AG10803 (cell line): Measurements from ENCODE around the gene SLC7A1.

Experiments used
- DNase-seq: peaks from one replicate; pipeline ENCODE4 v3.0.0; 2010; ENCODE audit warnings: low read depth
- H3K4me3 ChIP-seq: 2 replicates; pipeline ENCODE4 v1.5.1; 2011; ENCODE audit warnings: mild to moderate bottlenecking, low read length, control low read depth
- CTCF ChIP-seq: conservative IDR thresholded peaks from 2 replicates; pipeline ENCODE4 v1.5.1; 2011; ENCODE audit warnings: mild to moderate bottlenecking, low read length, control low read depth, inconsistent platforms

SLC7A1 gene

DNA sequence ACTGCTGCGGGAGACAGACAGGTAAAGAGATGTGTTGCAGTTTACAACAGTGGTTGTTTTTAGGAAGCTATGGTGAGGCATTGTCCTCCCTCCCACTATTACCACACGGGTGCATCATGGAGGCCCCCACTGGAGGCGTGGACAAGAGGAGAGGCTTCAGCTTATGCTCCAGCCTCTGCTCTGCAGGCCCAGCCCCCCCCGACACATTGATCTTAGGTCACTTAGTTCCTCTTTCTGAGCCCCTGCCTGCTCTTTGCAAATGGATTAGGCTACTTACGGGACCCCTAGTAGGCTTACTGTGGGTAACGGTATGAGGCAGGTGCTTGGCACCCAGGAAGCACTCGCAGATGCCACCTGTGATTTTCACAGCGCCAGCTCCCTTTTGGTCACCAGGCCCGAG, 123.9 kb downstream of the SLC7A1 start:
- no peak for TF ChIP-seq CTCF
- no peak overlapping the region for H3K4me3 ChIP-seq
- no peak for DNase-seq

- TF ChIP-seq CTCF: no peak
- DNase-seq: peak; percentile 53
- no peak overlapping the region for H3K4me3 ChIP-seq
Observed at GRCh38 chr13:29465741-29466293, 129.7 kb downstream of the SLC7A1 start.

GRCh38 chr13:29464105-29464679, 131.3 kb downstream of the SLC7A1 start:
- DNase-seq: no peak
- TF ChIP-seq CTCF: no peak
- no peak overlapping the region for H3K4me3 ChIP-seq

DNA sequence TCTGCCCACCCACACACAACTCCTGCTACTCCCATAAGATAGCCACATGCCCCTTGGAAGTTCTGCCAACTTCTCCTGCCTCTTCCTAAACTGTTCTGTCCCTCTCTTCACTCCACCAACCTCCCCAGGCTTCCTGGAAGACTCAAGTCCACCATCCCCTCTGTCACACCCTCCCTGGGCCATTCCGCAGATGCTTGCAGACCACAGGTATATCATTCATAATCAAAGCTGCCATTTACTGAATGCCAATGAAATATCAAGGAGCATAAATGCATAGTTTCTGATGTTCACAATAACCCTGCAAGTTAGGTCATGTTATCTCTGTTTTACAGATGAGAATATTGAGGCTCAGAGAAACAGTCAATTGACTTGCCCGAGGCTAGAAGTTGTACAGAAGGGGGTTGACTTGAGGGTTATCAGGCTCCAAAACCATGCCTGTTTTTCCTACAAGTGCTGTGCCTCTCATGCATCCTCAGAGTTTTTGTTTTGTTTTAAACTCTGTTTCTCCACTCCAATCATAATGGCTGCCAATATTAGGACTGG, 135.6 kb downstream of the SLC7A1 start:
- TF ChIP-seq CTCF: no peak
- no peak overlapping the region for H3K4me3 ChIP-seq
- no peak for DNase-seq
